ENCODE data around the gene CD79B.
"Not testable (repeated sequence)": the region's sequence is repeated elsewhere in the genome, so short reads cannot be mapped to it uniquely, and the experiment has no call there.

Gene CD79B

GRCh38 chr17:63930951-63931575 is 1.1 kb downstream of the CD79B start:
- no peak for DNase-seq

GRCh38 chr17:63929860-63930766 is 2.0 kb downstream of the CD79B start:
- no peak for DNase-seq

- no peak for DNase-seq
Observed at GRCh38 chr17:63928966-63929695, 3.0 kb downstream of the CD79B start.

DNA sequence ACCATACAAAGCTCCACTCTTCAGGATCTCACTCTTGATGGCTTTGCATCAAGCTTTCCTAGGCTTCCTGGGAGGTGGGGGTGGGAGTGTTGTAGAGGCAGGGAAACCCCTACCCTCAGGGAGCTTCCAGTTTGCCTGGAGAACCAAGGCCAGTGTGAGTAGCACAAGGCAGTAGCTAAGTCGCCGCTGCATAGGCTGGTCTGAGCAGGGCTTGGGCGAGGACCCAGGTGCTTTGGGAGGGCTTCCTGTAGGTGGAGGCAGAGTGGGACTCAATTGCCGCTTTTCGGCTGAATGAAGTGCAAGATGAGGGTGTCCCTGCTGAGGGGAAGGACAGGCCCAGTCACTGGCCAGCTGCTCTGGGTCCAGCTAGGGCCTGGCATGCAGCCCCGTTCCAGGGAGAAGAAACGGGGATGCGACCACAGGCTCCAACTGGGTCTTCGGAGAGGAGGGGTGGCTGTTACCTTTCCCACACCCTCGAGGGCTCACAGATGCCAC is 3.9 kb downstream of the CD79B start:
- DNase-seq: no peak

- no peak for DNase-seq
Observed at GRCh38 chr17:63927464-63928171, 4.5 kb downstream of the CD79B start.

DNA sequence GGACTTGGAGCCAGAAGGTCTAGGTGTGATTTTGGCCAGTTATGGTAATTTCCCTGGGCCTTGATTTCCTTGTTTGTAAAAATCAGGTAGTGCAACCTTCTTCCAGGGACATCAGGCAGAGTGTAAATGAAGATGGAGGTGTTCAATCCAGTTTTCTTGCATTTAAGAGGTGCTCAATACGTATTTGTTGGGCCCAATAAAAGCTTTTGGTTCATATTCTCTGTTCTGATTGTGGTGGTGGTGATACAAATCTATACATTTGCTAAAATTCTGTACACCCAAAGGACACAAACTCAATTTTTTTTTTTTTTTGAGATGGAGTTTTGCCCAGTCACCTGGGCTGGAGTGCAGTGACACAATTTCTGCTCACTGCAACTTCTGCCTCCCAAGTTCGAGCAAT is 6.0 kb downstream of the CD79B start:
- DNase-seq: no peak

- DNase-seq: no peak
Observed at GRCh38 chr17:63925615-63926014, 6.5 kb downstream of the CD79B start.

- DNase-seq: not testable (repeated sequence)
Observed at GRCh38 chr17:63922402-63922801, 9.7 kb downstream of the CD79B start.

- not testable (repeated sequence) for DNase-seq
Observed at GRCh38 chr17:63920779-63921178, 11.4 kb downstream of the CD79B start.

GRCh38 chr17:63920050-63920449 is 12.1 kb downstream of the CD79B start:
- DNase-seq: not testable (repeated sequence)

GRCh38 chr17:63919311-63919723 is 12.8 kb downstream of the CD79B start:
- peak; percentile 53 for DNase-seq

GRCh38 chr17:63918789-63919305 is 13.3 kb downstream of the CD79B start, which contains the start of gene GH1:
Gene GH1 (minus strand): TSS chr17:63918839. CDS start chr17:63918776, 63 bp downstream.
- DNase-seq: not testable (repeated sequence)

- DNase-seq: no peak
Observed at GRCh38 chr17:63918305-63918704, 13.8 kb downstream of the CD79B start.

DNA sequence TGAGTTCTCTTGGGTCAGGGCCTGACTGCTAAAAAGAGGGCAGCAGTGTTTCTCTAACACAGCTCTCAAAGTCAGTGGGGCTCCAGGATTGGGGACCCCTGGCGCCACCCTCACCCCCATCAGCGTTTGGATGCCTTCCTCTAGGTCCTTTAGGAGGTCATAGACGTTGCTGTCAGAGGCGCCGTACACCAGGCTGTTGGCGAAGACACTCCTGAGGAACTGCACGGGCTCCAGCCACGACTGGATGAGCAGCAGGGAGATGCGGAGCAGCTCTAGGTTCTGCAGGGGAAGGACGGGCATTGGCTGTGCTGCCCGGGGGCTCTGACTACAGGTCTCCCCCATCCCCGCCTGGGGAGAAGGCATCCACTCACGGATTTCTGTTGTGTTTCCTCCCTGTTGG is 14.5 kb downstream of the CD79B start:
- no peak for DNase-seq

DNA sequence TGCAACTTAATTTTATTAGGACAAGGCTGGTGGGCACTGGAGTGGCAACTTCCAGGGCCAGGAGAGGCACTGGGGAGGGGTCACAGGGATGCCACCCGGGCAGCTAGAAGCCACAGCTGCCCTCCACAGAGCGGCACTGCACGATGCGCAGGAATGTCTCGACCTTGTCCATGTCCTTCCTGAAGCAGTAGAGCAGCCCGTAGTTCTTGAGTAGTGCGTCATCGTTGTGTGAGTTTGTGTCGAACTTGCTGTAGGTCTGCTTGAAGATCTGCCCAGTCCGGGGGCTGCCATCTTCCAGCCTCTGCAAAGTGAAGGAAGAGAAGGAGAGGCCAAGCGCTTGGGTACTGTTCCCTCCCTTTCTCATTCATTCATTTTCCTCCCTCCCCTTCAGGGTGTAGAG is 14.9 kb downstream of the CD79B start:
- DNase-seq: not testable (repeated sequence)

DNA sequence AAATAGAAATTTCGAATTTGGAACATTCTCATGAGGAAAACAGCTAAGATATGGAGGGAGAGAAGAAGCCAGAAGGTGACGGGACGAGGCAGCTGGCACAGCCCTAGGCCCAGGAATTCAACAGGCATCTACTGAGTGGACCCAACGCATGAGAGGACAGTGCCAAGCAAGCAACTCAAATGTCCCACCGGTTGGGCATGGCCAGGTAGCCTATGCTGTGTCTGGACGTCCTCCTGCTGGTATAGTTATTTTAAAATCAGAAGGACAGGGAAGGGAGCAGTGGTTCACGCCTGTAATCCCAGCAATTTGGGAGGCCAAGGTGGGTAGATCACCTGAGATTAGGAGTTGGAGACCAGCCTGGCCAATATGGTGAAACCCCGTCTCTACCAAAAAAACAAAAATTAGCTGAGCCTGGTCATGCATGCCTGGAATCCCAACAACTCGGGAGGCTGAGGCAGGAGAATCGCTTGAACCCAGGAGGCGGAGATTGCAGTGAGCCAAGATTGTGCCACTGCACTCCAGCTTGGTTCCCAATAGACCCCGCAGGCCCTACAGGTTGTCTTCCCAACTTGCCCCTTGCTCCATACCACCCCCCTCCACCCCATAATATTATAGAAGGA is 15.5 kb downstream of the CD79B start:
- no peak for DNase-seq

- DNase-seq: not testable (repeated sequence)
Observed at GRCh38 chr17:63915753-63916152, 16.4 kb downstream of the CD79B start.

DNA sequence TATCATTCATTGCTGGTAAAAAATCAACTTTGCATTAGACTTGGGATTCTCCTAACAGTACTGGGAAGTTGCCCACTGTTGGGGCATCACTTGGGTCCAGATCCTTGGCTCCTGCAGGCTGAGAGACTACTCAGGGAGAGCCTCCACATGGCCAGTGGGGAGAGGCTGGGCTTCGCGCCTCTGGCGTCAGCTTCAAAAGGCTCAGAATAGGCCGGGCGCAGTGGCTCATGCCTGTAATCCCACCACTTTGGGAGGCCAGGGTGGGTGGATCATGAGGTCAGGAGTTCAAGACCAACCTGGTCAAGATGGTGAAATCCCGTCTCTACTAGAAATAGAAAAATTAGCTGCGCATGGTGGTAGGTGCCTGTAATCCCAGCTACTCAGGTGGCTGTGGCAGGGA is 17.7 kb downstream of the CD79B start:
- no peak for DNase-seq

- DNase-seq: peak; percentile 24
Observed at GRCh38 chr17:63911657-63912100, 20.5 kb downstream of the CD79B start.

GRCh38 chr17:63911041-63911635 is 21.0 kb downstream of the CD79B start, which contains the start of gene CSHL1:
Gene CSHL1 (minus strand): TSS chr17:63911258. CDS start chr17:63911196, 62 bp downstream.
- no peak for DNase-seq

- no peak for DNase-seq
Observed at GRCh38 chr17:63910096-63910495, 22.0 kb downstream of the CD79B start.
